ENCODE data around the gene NFATC1.

- TF ChIP-seq ZNF70 (CRISPR knock-in tag; IDR thresholded peaks at IDR 0.05) (no peak), ARNTL (CRISPR knock-in tag; IDR thresholded peaks at IDR 0.05; ENCODE audit: borderline replicate concordance, low read depth) (no peak), ZFP30 (CRISPR knock-in tag; IDR thresholded peaks at IDR 0.05) (no peak), ISL1 (CRISPR knock-in tag; IDR thresholded peaks at IDR 0.05) (no peak), ZNF565 (CRISPR knock-in tag; conservative IDR thresholded peaks at IDR 0.05; ENCODE audit: low read depth) (no peak), RARB (CRISPR knock-in tag; IDR thresholded peaks at IDR 0.05) (no peak), TOX (CRISPR knock-in tag; IDR thresholded peaks at IDR 0.05; ENCODE audit: borderline replicate concordance) (no peak), SNAI2 (CRISPR knock-in tag; IDR thresholded peaks at IDR 0.05) (no peak)
- TF ChIP-seq, protein P1, sequence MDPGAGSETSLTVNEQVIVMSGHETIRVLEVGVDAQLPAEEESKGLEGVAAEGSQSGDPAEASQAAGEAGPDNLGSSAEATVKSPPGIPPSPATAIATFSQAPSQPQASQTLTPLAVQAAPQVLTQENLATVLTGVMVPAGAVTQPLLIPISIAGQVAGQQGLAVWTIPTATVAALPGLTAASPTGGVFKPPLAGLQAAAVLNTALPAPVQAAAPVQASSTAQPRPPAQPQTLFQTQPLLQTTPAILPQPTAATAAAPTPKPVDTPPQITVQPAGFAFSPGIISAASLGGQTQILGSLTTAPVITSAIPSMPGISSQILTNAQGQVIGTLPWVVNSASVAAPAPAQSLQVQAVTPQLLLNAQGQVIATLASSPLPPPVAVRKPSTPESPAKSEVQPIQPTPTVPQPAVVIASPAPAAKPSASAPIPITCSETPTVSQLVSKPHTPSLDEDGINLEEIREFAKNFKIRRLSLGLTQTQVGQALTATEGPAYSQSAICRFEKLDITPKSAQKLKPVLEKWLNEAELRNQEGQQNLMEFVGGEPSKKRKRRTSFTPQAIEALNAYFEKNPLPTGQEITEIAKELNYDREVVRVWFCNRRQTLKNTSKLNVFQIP (CRISPR knock-in tag; IDR thresholded peaks at IDR 0.05; ENCODE audit: borderline replicate concordance, low read depth), result no peak
- TF ChIP-seq, protein P2, sequence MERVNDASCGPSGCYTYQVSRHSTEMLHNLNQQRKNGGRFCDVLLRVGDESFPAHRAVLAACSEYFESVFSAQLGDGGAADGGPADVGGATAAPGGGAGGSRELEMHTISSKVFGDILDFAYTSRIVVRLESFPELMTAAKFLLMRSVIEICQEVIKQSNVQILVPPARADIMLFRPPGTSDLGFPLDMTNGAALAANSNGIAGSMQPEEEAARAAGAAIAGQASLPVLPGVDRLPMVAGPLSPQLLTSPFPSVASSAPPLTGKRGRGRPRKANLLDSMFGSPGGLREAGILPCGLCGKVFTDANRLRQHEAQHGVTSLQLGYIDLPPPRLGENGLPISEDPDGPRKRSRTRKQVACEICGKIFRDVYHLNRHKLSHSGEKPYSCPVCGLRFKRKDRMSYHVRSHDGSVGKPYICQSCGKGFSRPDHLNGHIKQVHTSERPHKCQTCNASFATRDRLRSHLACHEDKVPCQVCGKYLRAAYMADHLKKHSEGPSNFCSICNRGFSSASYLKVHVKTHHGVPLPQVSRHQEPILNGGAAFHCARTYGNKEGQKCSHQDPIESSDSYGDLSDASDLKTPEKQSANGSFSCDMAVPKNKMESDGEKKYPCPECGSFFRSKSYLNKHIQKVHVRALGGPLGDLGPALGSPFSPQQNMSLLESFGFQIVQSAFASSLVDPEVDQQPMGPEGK (CRISPR knock-in tag; IDR thresholded peaks at IDR 0.05; ENCODE audit: borderline replicate concordance), result no peak
These were observed 11.0 kb downstream of the NFATC1 start for GRCh38 chr18:79406708-79407107.
